DLD1 (cell line): ENCODE results near the gene KCTD1.

Experiments
- in situ Hi-C: cut with HindIII; loops from 2 replicates; pipeline ENCODE4 v1.10.0; 2017; ENCODE audit warnings: low sequenced_read_pairs

The KCTD1 gene

GRCh38 chr18:26434887-26435286, 113.5 kb downstream of the KCTD1 start:
- in situ Hi-C loops, result no loop called here

GRCh38 chr18:26432651-26433424, 115.5 kb downstream of the KCTD1 start:
- in situ Hi-C loops, result no loop called here

- in situ Hi-C loops, result no loop called here
These were observed 118.7 kb downstream of the KCTD1 start for GRCh38 chr18:26429535-26430226.

GRCh38 chr18:26425148-26425531, 123.2 kb downstream of the KCTD1 start:
- in situ Hi-C loops, result no loop called here

- in situ Hi-C loops, result no loop called here
These were observed 123.8 kb downstream of the KCTD1 start for GRCh38 chr18:26424428-26425147.

GRCh38 chr18:26422472-26423162, 125.7 kb downstream of the KCTD1 start:
- in situ Hi-C loops, result no loop called here

GRCh38 chr18:26421931-26422330, 126.4 kb downstream of the KCTD1 start:
- in situ Hi-C loops, result no loop called here

- in situ Hi-C loops, result no loop called here
These were observed 126.8 kb downstream of the KCTD1 start for GRCh38 chr18:26421503-26421902.

- in situ Hi-C loops, result no loop called here
These were observed 128.6 kb downstream of the KCTD1 start for GRCh38 chr18:26419746-26420145.

GRCh38 chr18:26418225-26418624, 130.1 kb downstream of the KCTD1 start:
- in situ Hi-C loops, result no loop called here

GRCh38 chr18:26417190-26417589, 131.2 kb downstream of the KCTD1 start:
- in situ Hi-C loops, result no loop called here

- in situ Hi-C loops, result no loop called here
These were observed 131.7 kb downstream of the KCTD1 start for GRCh38 chr18:26416652-26417150.

GRCh38 chr18:26415631-26416030, 132.7 kb downstream of the KCTD1 start:
- in situ Hi-C loops, result no loop called here

- in situ Hi-C loops, result no loop called here
These were observed 133.4 kb downstream of the KCTD1 start for GRCh38 chr18:26414901-26415440.

GRCh38 chr18:26409091-26409490, 139.3 kb downstream of the KCTD1 start:
- in situ Hi-C loops, result no loop called here

- in situ Hi-C loops, result no loop called here
These were observed 140.4 kb downstream of the KCTD1 start for GRCh38 chr18:26407736-26408601.

GRCh38 chr18:26406854-26407517, 141.4 kb downstream of the KCTD1 start:
- in situ Hi-C loops, result no loop called here

GRCh38 chr18:26406324-26406723, 142.0 kb downstream of the KCTD1 start:
- in situ Hi-C loops, result no loop called here

- in situ Hi-C loops, result no loop called here
These were observed 143.1 kb downstream of the KCTD1 start for GRCh38 chr18:26405190-26405801.
